Spleen (tissue), 7 donors: ENCODE data around the gene FHL1.

Experiments used
- POLR2A ChIP-seq, 3 donors: fragments of 450-650 bp; IDR thresholded peaks; one replicate each; pipeline ENCODE4 v1.5.1; 2017; ENCODE audit warnings: antibody characterized with exemption in 3 of 3, mild to moderate bottlenecking in 1 of 3
- POLR2AphosphoS5 ChIP-seq, 3 donors: sonication (generic); formaldehyde crosslinking; IDR thresholded peaks; one replicate each; pipeline ENCODE4 v1.5.1; 2017; ENCODE audit warnings: antibody characterized with exemption in 3 of 3
- TF ChIP-seq, protein P1 (sequence below), 11 experiments: fragments of 200-600 bp in 7 of 11; fragments of 450-650 bp in 4 of 11; sonication (generic) in 4 of 11; IDR thresholded peaks in 8 of 11; conservative IDR thresholded peaks in 3 of 11; 1 replicate in 7 of 11; 2 replicates in 4 of 11; pipeline versions ENCODE4 v1.4.0 to v1.8.0; 2016 to 2021; ENCODE audit warnings: antibody characterized with exemption in 11 of 11, inconsistent platforms in 4 of 11, mild to moderate bottlenecking in 1 of 11
- donor health status: DM: no; HTN: no; CAD: no; lungs with moderate emphysema.
- donor health status: DM: no; HTN: no; CAD: no.
- donor health status: DM: no; HTN: no; CAD: no.

DNA sequence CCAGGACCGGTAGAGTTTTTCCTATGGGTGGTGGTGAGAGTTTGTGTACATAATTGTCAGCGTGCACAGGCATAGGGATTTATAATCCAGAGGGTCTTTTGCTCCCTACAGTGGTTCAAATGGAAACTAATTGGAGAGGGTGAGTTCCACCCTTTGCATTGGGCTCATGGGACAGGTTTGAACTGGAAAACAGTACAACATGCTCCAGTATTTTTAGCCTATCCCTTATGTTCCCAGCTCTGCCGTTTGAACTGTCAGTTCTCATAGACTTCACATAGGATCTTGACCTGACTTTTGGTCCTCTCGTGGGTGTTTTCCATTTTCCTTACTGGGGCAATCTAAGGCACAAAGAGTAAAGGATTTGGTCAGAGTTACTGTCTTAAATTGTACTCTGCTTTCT, 31.8 kb downstream of the FHL1 start:
- TF ChIP-seq, protein P1, sequence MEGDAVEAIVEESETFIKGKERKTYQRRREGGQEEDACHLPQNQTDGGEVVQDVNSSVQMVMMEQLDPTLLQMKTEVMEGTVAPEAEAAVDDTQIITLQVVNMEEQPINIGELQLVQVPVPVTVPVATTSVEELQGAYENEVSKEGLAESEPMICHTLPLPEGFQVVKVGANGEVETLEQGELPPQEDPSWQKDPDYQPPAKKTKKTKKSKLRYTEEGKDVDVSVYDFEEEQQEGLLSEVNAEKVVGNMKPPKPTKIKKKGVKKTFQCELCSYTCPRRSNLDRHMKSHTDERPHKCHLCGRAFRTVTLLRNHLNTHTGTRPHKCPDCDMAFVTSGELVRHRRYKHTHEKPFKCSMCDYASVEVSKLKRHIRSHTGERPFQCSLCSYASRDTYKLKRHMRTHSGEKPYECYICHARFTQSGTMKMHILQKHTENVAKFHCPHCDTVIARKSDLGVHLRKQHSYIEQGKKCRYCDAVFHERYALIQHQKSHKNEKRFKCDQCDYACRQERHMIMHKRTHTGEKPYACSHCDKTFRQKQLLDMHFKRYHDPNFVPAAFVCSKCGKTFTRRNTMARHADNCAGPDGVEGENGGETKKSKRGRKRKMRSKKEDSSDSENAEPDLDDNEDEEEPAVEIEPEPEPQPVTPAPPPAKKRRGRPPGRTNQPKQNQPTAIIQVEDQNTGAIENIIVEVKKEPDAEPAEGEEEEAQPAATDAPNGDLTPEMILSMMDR (IDR thresholded peaks at IDR 0.05 in 8 of 11, conservative IDR thresholded peaks at IDR 0.05 in 3 of 11), result no peak
- TF ChIP-seq POLR2A (IDR thresholded peaks at IDR 0.05) (no peak), POLR2AphosphoS5 (IDR thresholded peaks at IDR 0.05) (no peak)
